Ishikawa (cell line): ENCODE results near the gene VIPR2.

Experiments used
- CEBPB ChIP-seq: IDR thresholded peaks from 2 replicates; pipeline ENCODE4 v1.6.1; 2012
- CREB1 ChIP-seq: IDR thresholded peaks from 2 replicates; pipeline ENCODE4 v1.6.1; 2012; ENCODE audit warnings: low read depth
- EGR1 ChIP-seq: IDR thresholded peaks from 2 replicates; pipeline ENCODE4 v1.6.1; 2012
- EP300 ChIP-seq: IDR thresholded peaks from 2 replicates; pipeline ENCODE4 v1.6.1; 2012; ENCODE audit warnings: borderline replicate concordance
- FOXM1 ChIP-seq: IDR thresholded peaks from 2 replicates; pipeline ENCODE4 v1.6.1; 2012; ENCODE audit warnings: low read depth, borderline replicate concordance
- RAD21 ChIP-seq: IDR thresholded peaks from 2 replicates; pipeline ENCODE4 v1.6.1; 2012; ENCODE audit warnings: low read depth
- TAF1 ChIP-seq: IDR thresholded peaks from 2 replicates; pipeline ENCODE4 v1.6.1; 2012; ENCODE audit warnings: low read depth, mild to moderate bottlenecking
- YY1 ChIP-seq: IDR thresholded peaks from 2 replicates; pipeline ENCODE4 v1.6.1; 2012; ENCODE audit warnings: low read depth
- ZBTB7A ChIP-seq: IDR thresholded peaks from 2 replicates; pipeline ENCODE4 v1.6.1; 2012; ENCODE audit warnings: low read depth
- TF ChIP-seq, protein P1 (sequence below): IDR thresholded peaks from 2 replicates; pipeline ENCODE4 v1.6.1; 2012
- TF ChIP-seq, protein P2 (sequence below): IDR thresholded peaks from 2 replicates; pipeline ENCODE4 v1.6.1; 2012; ENCODE audit warnings: low read depth, mild to moderate bottlenecking

DNA sequence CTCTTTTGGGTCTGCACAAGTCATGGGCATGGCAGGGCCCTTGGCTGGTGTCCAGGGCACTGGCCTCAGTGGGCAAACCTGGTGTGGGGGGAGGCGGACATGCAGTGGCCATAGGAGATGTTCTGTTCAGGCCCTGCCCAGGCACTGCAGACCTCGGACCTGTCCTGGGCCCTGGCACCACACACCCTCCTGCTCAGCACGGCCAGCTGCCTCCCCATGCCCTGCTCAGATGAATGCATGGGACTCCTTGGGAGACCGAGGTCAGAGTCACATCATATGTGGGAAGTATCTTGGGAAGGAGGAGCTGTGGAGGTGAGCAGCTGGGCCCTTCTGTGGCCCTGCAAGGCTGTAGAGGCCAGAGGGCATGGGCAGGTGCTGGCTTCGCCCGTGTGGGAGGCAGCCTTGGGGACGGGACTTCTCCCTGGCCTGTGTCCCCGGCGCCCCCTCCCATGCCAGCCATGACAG is 130.8 kb downstream of the VIPR2 start:
- TF ChIP-seq RAD21 (no peak), ZBTB7A (no peak), FOXM1 (no peak), TAF1 (no peak), EGR1 (no peak), CEBPB (no peak), CREB1 (no peak), EP300 (no peak), YY1 (no peak)
- TF ChIP-seq, protein P1, sequence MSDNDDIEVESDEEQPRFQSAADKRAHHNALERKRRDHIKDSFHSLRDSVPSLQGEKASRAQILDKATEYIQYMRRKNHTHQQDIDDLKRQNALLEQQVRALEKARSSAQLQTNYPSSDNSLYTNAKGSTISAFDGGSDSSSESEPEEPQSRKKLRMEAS, result no peak
- TF ChIP-seq, protein P2, sequence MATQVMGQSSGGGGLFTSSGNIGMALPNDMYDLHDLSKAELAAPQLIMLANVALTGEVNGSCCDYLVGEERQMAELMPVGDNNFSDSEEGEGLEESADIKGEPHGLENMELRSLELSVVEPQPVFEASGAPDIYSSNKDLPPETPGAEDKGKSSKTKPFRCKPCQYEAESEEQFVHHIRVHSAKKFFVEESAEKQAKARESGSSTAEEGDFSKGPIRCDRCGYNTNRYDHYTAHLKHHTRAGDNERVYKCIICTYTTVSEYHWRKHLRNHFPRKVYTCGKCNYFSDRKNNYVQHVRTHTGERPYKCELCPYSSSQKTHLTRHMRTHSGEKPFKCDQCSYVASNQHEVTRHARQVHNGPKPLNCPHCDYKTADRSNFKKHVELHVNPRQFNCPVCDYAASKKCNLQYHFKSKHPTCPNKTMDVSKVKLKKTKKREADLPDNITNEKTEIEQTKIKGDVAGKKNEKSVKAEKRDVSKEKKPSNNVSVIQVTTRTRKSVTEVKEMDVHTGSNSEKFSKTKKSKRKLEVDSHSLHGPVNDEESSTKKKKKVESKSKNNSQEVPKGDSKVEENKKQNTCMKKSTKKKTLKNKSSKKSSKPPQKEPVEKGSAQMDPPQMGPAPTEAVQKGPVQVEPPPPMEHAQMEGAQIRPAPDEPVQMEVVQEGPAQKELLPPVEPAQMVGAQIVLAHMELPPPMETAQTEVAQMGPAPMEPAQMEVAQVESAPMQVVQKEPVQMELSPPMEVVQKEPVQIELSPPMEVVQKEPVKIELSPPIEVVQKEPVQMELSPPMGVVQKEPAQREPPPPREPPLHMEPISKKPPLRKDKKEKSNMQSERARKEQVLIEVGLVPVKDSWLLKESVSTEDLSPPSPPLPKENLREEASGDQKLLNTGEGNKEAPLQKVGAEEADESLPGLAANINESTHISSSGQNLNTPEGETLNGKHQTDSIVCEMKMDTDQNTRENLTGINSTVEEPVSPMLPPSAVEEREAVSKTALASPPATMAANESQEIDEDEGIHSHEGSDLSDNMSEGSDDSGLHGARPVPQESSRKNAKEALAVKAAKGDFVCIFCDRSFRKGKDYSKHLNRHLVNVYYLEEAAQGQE, result no peak
